GM12878 (cell line): ENCODE results near the gene ACVR2A. TPM values are rescaled to one million over a fixed set of nuclear protein-coding genes. Genes with fewer than 3 reads are reported as not detected.

Source experiments
- ATF3 ChIP-seq: IDR thresholded peaks from 2 replicates; pipeline ENCODE4 v1.6.1; 2011; ENCODE audit warnings: low read depth, mild to moderate bottlenecking, low read length, moderate library complexity, borderline replicate concordance; ENCODE audit errors: extremely low read depth
- CEBPB ChIP-seq, 2 experiments: fragments of 150-350 bp in 1 of 2; IDR thresholded peaks; 2 replicates each; pipeline ENCODE4 v1.6.1; 2012 to 2014; ENCODE audit warnings: low read depth in 2 of 2, low read length in 2 of 2, borderline replicate concordance in 1 of 2, inconsistent platforms in 1 of 2
- CHD1 ChIP-seq: IDR thresholded peaks from 2 replicates; pipeline ENCODE4 v1.6.1; 2012; ENCODE audit warnings: low read depth, low read length, improper control_type of control experiment
- CHD2 ChIP-seq: IDR thresholded peaks from 2 replicates; pipeline ENCODE4 v1.6.1; 2011; ENCODE audit warnings: low read depth, low read length, improper control_type of control experiment, borderline replicate concordance
- FOXK2 ChIP-seq: fragments of 450-650 bp; IDR thresholded peaks from 2 replicates; pipeline ENCODE4 v1.6.1; 2017; ENCODE audit warnings: mild to moderate bottlenecking, moderate library complexity
- HDGF ChIP-seq: fragments of 450-650 bp; IDR thresholded peaks from 2 replicates; pipeline ENCODE4 v1.6.1; 2016; ENCODE audit warnings: antibody characterized with exemption
- IKZF2 ChIP-seq, 2 experiments: fragments of 450-650 bp; IDR thresholded peaks; 2 replicates each; pipeline ENCODE4 v1.6.1; 2017; ENCODE audit warnings: mild to moderate bottlenecking in 2 of 2, moderate library complexity in 2 of 2
- JUND ChIP-seq: IDR thresholded peaks from 2 replicates; pipeline ENCODE4 v1.6.1; 2012; ENCODE audit warnings: low read depth, mild to moderate bottlenecking, low read length, improper control_type of control experiment, moderate library complexity
- KAT2A ChIP-seq: conservative IDR thresholded peaks from 2 replicates; pipeline ENCODE4 v1.6.1; 2011; ENCODE audit warnings: low read depth, low read length; ENCODE audit not compliant: control insufficient read depth
- KLF5 ChIP-seq: fragments of 450-650 bp; IDR thresholded peaks from 2 replicates; pipeline ENCODE4 v1.6.1; 2014; ENCODE audit warnings: mild to moderate bottlenecking; ENCODE audit not compliant: partially characterized antibody
- MLLT1 ChIP-seq: fragments of 450-650 bp; IDR thresholded peaks from 2 replicates; pipeline ENCODE4 v1.6.1; 2016; ENCODE audit warnings: mild to moderate bottlenecking
- MTA2 ChIP-seq: fragments of 450-650 bp; IDR thresholded peaks from 2 replicates; pipeline ENCODE4 v1.6.1; 2016; ENCODE audit warnings: low read depth, mild to moderate bottlenecking, moderate library complexity
- NKRF ChIP-seq: fragments of 450-650 bp; conservative IDR thresholded peaks from 2 replicates; pipeline ENCODE4 v1.6.1; 2017; ENCODE audit warnings: mild to moderate bottlenecking, moderate library complexity
- NR2F1 ChIP-seq: fragments of 450-650 bp; conservative IDR thresholded peaks from 2 replicates; pipeline ENCODE4 v1.6.1; 2017; ENCODE audit warnings: mild to moderate bottlenecking
- RAD51 ChIP-seq: fragments of 450-650 bp; IDR thresholded peaks from 2 replicates; pipeline ENCODE4 v1.6.1; 2016; ENCODE audit warnings: moderate library complexity, mild to moderate bottlenecking, inconsistent platforms
- RELA ChIP-seq: fragments of 450-650 bp; IDR thresholded peaks from 2 replicates; pipeline ENCODE4 v1.8.0; 2014; ENCODE audit warnings: borderline replicate concordance; ENCODE audit not compliant: partially characterized antibody
- SUPT20H ChIP-seq: IDR thresholded peaks from 2 replicates; pipeline ENCODE4 v1.6.1; 2011; ENCODE audit warnings: low read depth, mild to moderate bottlenecking, low read length, moderate library complexity, borderline replicate concordance; ENCODE audit not compliant: control insufficient read depth
- ZNF274 ChIP-seq: IDR thresholded peaks from one replicate; pipeline ENCODE4 v1.8.0; 2011; ENCODE audit not compliant: insufficient read length, insufficient read depth
- ZNF592 ChIP-seq: fragments of 450-650 bp; IDR thresholded peaks from 2 replicates; pipeline ENCODE4 v1.6.1; 2017; ENCODE audit warnings: mild to moderate bottlenecking, moderate library complexity
- polyA plus RNA-seq, 11 experiments: library from polyadenylated mRNA; depleted of rRNA in 4 of 11; unstranded in 6 of 11; stranded (reverse) in 5 of 11; fragments of >200 nt; fragmentation: Nextera tagmentation in 4 of 11; fragmentation: Illumina TruSeq in 1 of 11; extraction: Ambion mirVana in 4 of 11; extraction: Trizol in 1 of 11; gene quantifications; 1 replicate in 1 of 11; 2 replicates in 10 of 11; pipeline versions ENCODE4 v1.2.1 to v1.2.3, GENCODE V29; 2011 to 2016; ENCODE audit warnings: inconsistent platforms in 2 of 11, missing spikeins in 2 of 11, low read depth in 1 of 11
- total RNA-seq, 4 experiments: library from RNA; depleted of rRNA in 3 of 4; stranded (reverse); fragments of >200 nt in 3 of 4; fragmentation: Illumina TruSeq in 1 of 4; extraction: Trizol in 1 of 4; gene quantifications; 2 replicates each; pipeline versions ENCODE4 v1.2.1 to v1.2.3, GENCODE V29; 2013 to 2021
- TF ChIP-seq, protein P1 (sequence below): IDR thresholded peaks from 2 replicates; pipeline ENCODE4 v1.6.1; 2011; ENCODE audit warnings: borderline replicate concordance, low read depth, mild to moderate bottlenecking, moderate library complexity, mixed read lengths, low read length; ENCODE audit not compliant: insufficient read depth; ENCODE audit errors: extremely low read length

Gene ACVR2A
- total and polyA plus RNA-seq, 10 of the 15 experiments (the other 5 are each of a cell fraction or from before 2014, with no cell fraction given) = 0.42 to 3.0 (median 1.7) TPM

- TF ChIP-seq IKZF2 (IDR thresholded peaks at IDR 0.05) = no peak; a peak in 1 of 4 replicates
- TF ChIP-seq ATF3 = no peak
- peak; percentile 33; the same call in 1 of the 2 replicates for TF ChIP-seq MTA2
- TF ChIP-seq ZNF592 = no peak
- no peak for TF ChIP-seq KAT2A
- TF ChIP-seq JUND = no peak
- no peak for TF ChIP-seq KLF5
- TF ChIP-seq, protein P1, sequence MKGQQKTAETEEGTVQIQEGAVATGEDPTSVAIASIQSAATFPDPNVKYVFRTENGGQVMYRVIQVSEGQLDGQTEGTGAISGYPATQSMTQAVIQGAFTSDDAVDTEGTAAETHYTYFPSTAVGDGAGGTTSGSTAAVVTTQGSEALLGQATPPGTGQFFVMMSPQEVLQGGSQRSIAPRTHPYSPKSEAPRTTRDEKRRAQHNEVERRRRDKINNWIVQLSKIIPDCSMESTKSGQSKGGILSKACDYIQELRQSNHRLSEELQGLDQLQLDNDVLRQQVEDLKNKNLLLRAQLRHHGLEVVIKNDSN = no peak
- no peak for TF ChIP-seq HDGF
- no peak for TF ChIP-seq CEBPB (IDR thresholded peaks at IDR 0.05; ENCODE audit: borderline replicate concordance in 1 of 2, low read depth in 2 of 2, low read length in 2 of 2)
- TF ChIP-seq ZNF274 = no peak
- no peak for TF ChIP-seq CHD2
- 0 out of 2 replicates have a peak, but pooled peaks have one; percentile 19 for TF ChIP-seq NR2F1
- no peak for TF ChIP-seq SUPT20H
- TF ChIP-seq RAD51 = no peak
- TF ChIP-seq CHD1 = no peak
- no peak for TF ChIP-seq RELA
- no peak for TF ChIP-seq NKRF
- peak; percentile 50 for TF ChIP-seq MLLT1
- no peak for TF ChIP-seq FOXK2
Measured at GRCh38 chr2:147845411-147845971, 662 bp downstream of the ACVR2A start (continued).
